ENCODE measurements around the gene MRPL42.

- TF ChIP-seq CTCF (conservative IDR thresholded peaks at IDR 0.05) (no peak), EZH2 (IDR thresholded peaks at IDR 0.05; ENCODE audit: low read depth) (no peak)
Measured at GRCh38 chr12:93507165-93507564, 39.9 kb downstream of the MRPL42 start.

Measured in PC-9 (cell line).